Spleen (tissue), 11 donors: Measurements from ENCODE around the gene ADAMTSL1. TPM values are rescaled to one million over a fixed set of nuclear protein-coding genes. Genes with fewer than 3 reads are reported as not detected.

ENCODE experiments used
- DNase-seq: peaks from one replicate; pipeline ENCODE4 v3.0.0-alpha.2; 2020
- H3K27ac ChIP-seq, 8 donors: fragments of 200-600 bp; sonication (generic) in 7 of 8; 1 replicate in 4 of 8; 2 replicates in 4 of 8; pipeline versions ENCODE4 v1.5.0 to v1.8.0; 2016 to 2021; ENCODE audit warnings: inconsistent platforms in 4 of 8, mild to moderate bottlenecking in 4 of 8, moderate library complexity in 1 of 8
- H3K27me3 ChIP-seq, 7 donors: fragments of 200-600 bp; sonication (generic) in 6 of 7; replicated peaks in 1 of 7; 1 replicate in 4 of 7; 2 replicates in 3 of 7; pipeline versions ENCODE4 v1.5.0 to v1.8.0; 2016 to 2021; ENCODE audit warnings: inconsistent platforms in 3 of 7, mild to moderate bottlenecking in 1 of 7
- H3K36me3 ChIP-seq, 6 donors: fragments of 200-600 bp; sonication (generic) in 5 of 6; 1 replicate in 4 of 6; 2 replicates in 2 of 6; pipeline versions ENCODE4 v1.5.0 to v1.8.0; 2016 to 2021; ENCODE audit warnings: inconsistent platforms in 2 of 6
- H3K4me1 ChIP-seq, 6 donors: fragments of 200-600 bp; sonication (generic) in 5 of 6; 1 replicate in 3 of 6; 2 replicates in 3 of 6; pipeline versions ENCODE4 v1.5.0 to v1.8.0; 2016 to 2021; ENCODE audit warnings: inconsistent platforms in 3 of 6
- H3K4me3 ChIP-seq, 8 donors: fragments of 200-600 bp; sonication (generic) in 7 of 8; 1 replicate in 4 of 8; 2 replicates in 4 of 8; pipeline versions ENCODE4 v1.5.0 to v1.8.0; 2016 to 2021; ENCODE audit warnings: inconsistent platforms in 4 of 8, mild to moderate bottlenecking in 4 of 8, moderate library complexity in 2 of 8
- H3K9me3 ChIP-seq, 8 donors: fragments of 200-600 bp; sonication (generic) in 7 of 8; 1 replicate in 4 of 8; 2 replicates in 4 of 8; pipeline versions ENCODE4 v1.5.0 to v1.8.0; 2016 to 2021; ENCODE audit warnings: inconsistent platforms in 4 of 8
- POLR2A ChIP-seq, 3 donors: fragments of 450-650 bp; IDR thresholded peaks; one replicate each; pipeline ENCODE4 v1.5.1; 2017; ENCODE audit warnings: antibody characterized with exemption in 3 of 3, mild to moderate bottlenecking in 1 of 3
- POLR2AphosphoS5 ChIP-seq, 3 donors: sonication (generic); formaldehyde crosslinking; IDR thresholded peaks; one replicate each; pipeline ENCODE4 v1.5.1; 2017; ENCODE audit warnings: antibody characterized with exemption in 3 of 3
- WGBS, 5 donors: extraction: QIAGEN DNeasy Blood & Tissue Kit in 3 of 5; methylation state at CpG; one replicate each; pipeline versions ENCODE4 v1.1.5 to v1.1.7; 2013 to 2018; 5-methylcytosine and 5-hydroxymethylcytosine counted together
- intact Hi-C: fragments of 100-400 bp; cut with DNase I; formaldehyde crosslinking; loops from one replicate; pipeline ENCODE4 v1.15.0; 2023; ENCODE audit warnings: low total_unique reads
- polyA plus RNA-seq, 3 donors: library from polyadenylated mRNA; stranded (reverse); fragments of 200-250 nt; gene quantifications; one replicate each; pipeline ENCODE4 v1.2.1, GENCODE V29; 2013
- total RNA-seq, 7 donors: library from RNA; depleted of rRNA in 3 of 7; stranded (reverse); fragments of >200 nt in 3 of 7; fragmentation: NEBNext Ultra II Directional in 4 of 7; extraction: Animal tissue kit (Norgen Biotek cat#: 25700) in 4 of 7; gene quantifications; one replicate each; pipeline versions ENCODE4 v1.1.0 to v1.2.1, GENCODE V29; 2016 to 2021
- TF ChIP-seq, protein P1 (sequence below), 11 experiments: fragments of 200-600 bp in 7 of 11; fragments of 450-650 bp in 4 of 11; sonication (generic) in 4 of 11; IDR thresholded peaks in 8 of 11; conservative IDR thresholded peaks in 3 of 11; 1 replicate in 7 of 11; 2 replicates in 4 of 11; pipeline versions ENCODE4 v1.4.0 to v1.8.0; 2016 to 2021; ENCODE audit warnings: antibody characterized with exemption in 11 of 11, inconsistent platforms in 4 of 11, mild to moderate bottlenecking in 1 of 11
- donor health status: healthy with polysubstance abuse.
- donor health status: DM: no; HTN: no; CAD: no; lungs with moderate emphysema.
- donor health status: DM: no; HTN: no; CAD: no.
- donor health status: Bipolar disorder and iron deficiency.
- donor health status: healthy.
- donor health status: DM: no; HTN: no; CAD: no.
- donor health status: DM: yes; HTN: yes; CAD: no.

Gene ADAMTSL1
- total and polyA plus RNA-seq, 10 donors: 0.35 to 5.3 (median 2.2) TPM

- no peaks in the 10 kb centered on the region for H3K36me3 ChIP-seq
- no peaks in the 10 kb centered on the region for H3K4me1 ChIP-seq
- no peaks in the 10 kb centered on the region for H3K27me3 ChIP-seq
- H3K9me3 ChIP-seq: peaks cover 0 to 4% (median 0%) of the 10 kb centered on the region in 8 donors
- no peak for DNase-seq
- intact Hi-C loops: no loop called here
- TF ChIP-seq POLR2A (IDR thresholded peaks at IDR 0.05) (no peak), POLR2AphosphoS5 (IDR thresholded peaks at IDR 0.05) (no peak)
- TF ChIP-seq, protein P1, sequence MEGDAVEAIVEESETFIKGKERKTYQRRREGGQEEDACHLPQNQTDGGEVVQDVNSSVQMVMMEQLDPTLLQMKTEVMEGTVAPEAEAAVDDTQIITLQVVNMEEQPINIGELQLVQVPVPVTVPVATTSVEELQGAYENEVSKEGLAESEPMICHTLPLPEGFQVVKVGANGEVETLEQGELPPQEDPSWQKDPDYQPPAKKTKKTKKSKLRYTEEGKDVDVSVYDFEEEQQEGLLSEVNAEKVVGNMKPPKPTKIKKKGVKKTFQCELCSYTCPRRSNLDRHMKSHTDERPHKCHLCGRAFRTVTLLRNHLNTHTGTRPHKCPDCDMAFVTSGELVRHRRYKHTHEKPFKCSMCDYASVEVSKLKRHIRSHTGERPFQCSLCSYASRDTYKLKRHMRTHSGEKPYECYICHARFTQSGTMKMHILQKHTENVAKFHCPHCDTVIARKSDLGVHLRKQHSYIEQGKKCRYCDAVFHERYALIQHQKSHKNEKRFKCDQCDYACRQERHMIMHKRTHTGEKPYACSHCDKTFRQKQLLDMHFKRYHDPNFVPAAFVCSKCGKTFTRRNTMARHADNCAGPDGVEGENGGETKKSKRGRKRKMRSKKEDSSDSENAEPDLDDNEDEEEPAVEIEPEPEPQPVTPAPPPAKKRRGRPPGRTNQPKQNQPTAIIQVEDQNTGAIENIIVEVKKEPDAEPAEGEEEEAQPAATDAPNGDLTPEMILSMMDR (IDR thresholded peaks at IDR 0.05 in 8 of 11, conservative IDR thresholded peaks at IDR 0.05 in 3 of 11): no peak
- 77 to 93% (median 86%) methylated on average over 6 to 11 of the region's 11 CpGs for WGBS, 5 donors
- no peak overlapping the region for H3K4me3 ChIP-seq
- H3K27ac ChIP-seq: no peak overlapping the region
These were observed 232.7 kb downstream of the ADAMTSL1 start for GRCh38 chr9:18706648-18707047.

DNA sequence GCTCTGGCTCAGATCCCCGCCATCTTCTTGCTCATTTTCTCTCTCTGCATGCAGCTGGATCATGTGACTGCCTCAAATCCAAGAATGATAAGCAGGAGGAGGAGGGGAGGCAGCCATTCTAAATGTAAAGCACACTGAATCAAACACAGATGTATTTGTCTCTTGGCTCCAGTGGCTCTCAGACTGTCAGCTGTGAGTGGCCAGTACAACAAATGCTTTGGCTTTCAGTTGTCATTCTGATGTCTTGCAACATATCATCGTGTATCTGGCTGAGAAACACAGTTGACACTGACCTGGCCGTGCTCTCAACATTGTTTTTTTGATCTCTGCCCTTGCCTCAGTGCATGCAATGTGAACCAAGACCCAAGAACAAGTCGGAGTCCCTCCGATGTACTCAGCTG is 233.1 kb downstream of the ADAMTSL1 start:
- no peak for DNase-seq
- H3K27me3 ChIP-seq: no peaks in the 10 kb centered on the region
- no peak overlapping the region for H3K27ac ChIP-seq
- H3K4me1 ChIP-seq: no peaks in the 10 kb centered on the region
- H3K36me3 ChIP-seq: no peaks in the 10 kb centered on the region
- no peak overlapping the region for H3K4me3 ChIP-seq
- H3K9me3 ChIP-seq: peaks cover 0 to under 1% (median 0%) of the 10 kb centered on the region in 8 donors
- WGBS, 5 donors: 60 to 76% (median 71%) methylated on average over 5 of the region's 5 CpGs
- TF ChIP-seq POLR2AphosphoS5 (IDR thresholded peaks at IDR 0.05) (no peak), POLR2A (IDR thresholded peaks at IDR 0.05) (no peak)
- TF ChIP-seq, protein P1 (IDR thresholded peaks at IDR 0.05 in 8 of 11, conservative IDR thresholded peaks at IDR 0.05 in 3 of 11): no peak
- intact Hi-C loops: no loop called here

DNA sequence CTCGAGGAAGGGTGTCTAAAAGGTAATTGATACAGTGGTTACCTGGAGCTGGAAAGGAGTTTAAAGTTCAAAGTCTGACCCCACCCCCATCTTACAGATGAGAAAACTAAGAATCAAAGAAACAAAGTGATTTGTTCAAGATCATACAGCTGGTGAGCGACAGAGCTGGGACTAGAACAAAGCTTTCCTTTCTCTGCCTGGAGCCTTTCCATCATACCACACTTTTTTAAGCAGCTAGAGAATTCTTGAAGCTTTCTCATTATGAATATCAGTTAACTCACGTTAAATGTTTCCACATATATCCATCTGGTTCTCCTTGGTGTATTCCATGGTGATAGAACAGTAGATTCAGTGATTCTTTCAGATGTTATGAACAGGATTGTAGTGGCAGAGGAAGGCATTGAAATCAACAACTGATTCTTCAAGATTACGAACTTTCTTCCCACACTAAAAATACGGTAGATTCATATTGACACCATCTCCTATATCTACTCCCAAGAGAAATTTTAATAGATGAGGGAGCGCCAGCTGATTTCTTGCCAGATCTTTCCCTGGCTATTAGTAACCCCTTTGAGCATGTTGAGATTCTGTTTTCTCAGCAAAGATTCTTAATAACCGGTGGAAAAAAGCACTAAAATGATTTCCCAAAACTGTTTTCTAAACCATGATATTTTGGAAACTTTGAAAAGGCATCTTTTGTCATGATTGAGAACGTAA is 233.7 kb downstream of the ADAMTSL1 start:
- no peaks in the 10 kb centered on the region for H3K4me1 ChIP-seq
- TF ChIP-seq, protein P1 (IDR thresholded peaks at IDR 0.05 in 8 of 11, conservative IDR thresholded peaks at IDR 0.05 in 3 of 11): no peak
- no peak for TF ChIP-seq POLR2A (IDR thresholded peaks at IDR 0.05)
- no peak for TF ChIP-seq POLR2AphosphoS5 (IDR thresholded peaks at IDR 0.05)
- H3K4me3 ChIP-seq: no peak overlapping the region
- no peaks in the 10 kb centered on the region for H3K36me3 ChIP-seq
- no peak overlapping the region for H3K27ac ChIP-seq
- H3K9me3 ChIP-seq: no peaks in the 10 kb centered on the region
- intact Hi-C loops: no loop called here
- 75 to 82% (median 79%) methylated on average over 8 of the region's 8 CpGs for WGBS, 5 donors
- no peak for DNase-seq
- H3K27me3 ChIP-seq: no peaks in the 10 kb centered on the region

GRCh38 chr9:18708429-18708828 is 234.5 kb downstream of the ADAMTSL1 start:
- Histone ChIP-seq H3K36me3 (no peaks in the 10 kb centered on the region), H3K9me3 (no peaks in the 10 kb centered on the region), H3K4me1 (no peaks in the 10 kb centered on the region), H3K27me3 (no peaks in the 10 kb centered on the region), H3K27ac (no peak overlapping the region), H3K4me3 (no peak overlapping the region)
- intact Hi-C loops: no loop called here
- no peak for TF ChIP-seq POLR2A (IDR thresholded peaks at IDR 0.05)
- TF ChIP-seq POLR2AphosphoS5 (IDR thresholded peaks at IDR 0.05): no peak
- TF ChIP-seq, protein P1 (IDR thresholded peaks at IDR 0.05 in 8 of 11, conservative IDR thresholded peaks at IDR 0.05 in 3 of 11): no peak
- 73 to 85% (median 83%) methylated on average over 4 of the region's 4 CpGs for WGBS, 5 donors
- DNase-seq: no peak
